A549 (cell line): ENCODE results near the gene PCDHGA12. TPM values are rescaled to one million over a fixed set of nuclear protein-coding genes. Genes with fewer than 3 reads are reported as not detected.
"Not testable (repeated sequence)": the region's sequence is repeated elsewhere in the genome, so short reads cannot be mapped to it uniquely, and the experiment has no call there.

Source experiments
- ATAC-seq, 2 experiments: fragments of 200-7000 bp in 1 of 2; fragments of >200 bp in 1 of 2; cut with Nextera tagmentation in 1 of 2; cut with Tn5 transposase in 1 of 2; 3 replicates each; pipeline versions ENCODE4 v1.8.0 to v1.9.1; 2018 to 2020; ENCODE audit warnings: mild to moderate bottlenecking in 1 of 2, moderate library complexity in 1 of 2
- CTCF ChIA-PET: fragments of 300-600 bp; sonication (Branson Sonifier 250); formaldehyde crosslinking; extraction: SDS; loops from one replicate; lab custom pipeline; 2021; ENCODE audit warnings: antibody characterized with exemption, inconsistent platforms; lab: Yijun Ruan, JAX
- POLR2A ChIA-PET: fragments of 350-600 bp; formaldehyde crosslinking; extraction: SDS; loops from one replicate; lab custom pipeline; 2021; ENCODE audit warnings: antibody characterized with exemption, inconsistent platforms; lab: Yijun Ruan, JAX
- DNase-seq, 2 experiments: peaks; one replicate each; pipeline versions ENCODE4 v3.0.0 to v3.0.0-alpha.2; 2011 to 2016; ENCODE audit warnings: low read depth in 1 of 2, low spot score in 1 of 2
- FAIRE-seq: peaks from 2 replicates; lab custom pipeline; 2011; peaks lifted over from hg19 to GRCh38; lab: Jason Lieb, UNC
- H3K27ac ChIP-seq, 2 experiments: fragments of >200 bp; sonication (Bioruptor Twin); formaldehyde crosslinking; 3 replicates each; pipeline ENCODE4 v1.5.1; 2016 to 2017
- H3K4me1 ChIP-seq: fragments of >200 bp; sonication (Bioruptor Twin); formaldehyde crosslinking; 3 replicates; pipeline ENCODE4 v1.6.1; 2016
- H3K4me2 ChIP-seq: fragments of >200 bp; sonication (Bioruptor Twin); formaldehyde crosslinking; 3 replicates; pipeline ENCODE4 v1.6.1; 2016
- H3K4me3 ChIP-seq: fragments of >200 bp; sonication (Bioruptor Twin); formaldehyde crosslinking; 3 replicates; pipeline ENCODE4 v1.5.1; 2016
- H3K9me3 ChIP-seq: fragments of >200 bp; sonication (Bioruptor Twin); formaldehyde crosslinking; 3 replicates; pipeline ENCODE4 v1.6.1; 2016
- CEBPB ChIP-seq, 2 experiments: fragments of >200 bp in 1 of 2; sonication (Bioruptor Twin) in 1 of 2; formaldehyde crosslinking in 1 of 2; IDR thresholded peaks; 2 replicates each; pipeline ENCODE4 v1.6.1; 2012 to 2016
- EHF ChIP-seq: fragments of 250-450 bp; sonication (Bioruptor Pico); IDR thresholded peaks from 2 replicates; pipeline ENCODE4 v1.5.0; 2020; ENCODE audit warnings: mild to moderate bottlenecking
- EP300 ChIP-seq, 2 experiments: fragments of >200 bp; sonication (Bioruptor Twin); formaldehyde crosslinking; IDR thresholded peaks; 2 replicates in 1 of 2; 3 replicates in 1 of 2; pipeline ENCODE4 v1.6.1; 2016 to 2017
- FOSB ChIP-seq: fragments of 250-450 bp; sonication (Bioruptor Pico); IDR thresholded peaks from 2 replicates; pipeline ENCODE4 v1.5.0; 2020; ENCODE audit warnings: mild to moderate bottlenecking, moderate library complexity
- FOSL2 ChIP-seq, 2 experiments: fragments of 450-650 bp in 1 of 2; fragments of >200 bp in 1 of 2; sonication (Bioruptor Twin) in 1 of 2; formaldehyde crosslinking; IDR thresholded peaks; 2 replicates each; pipeline versions ENCODE4 v1.5.0 to v1.6.1; 2016 to 2020; ENCODE audit warnings: mild to moderate bottlenecking in 1 of 2, moderate library complexity in 1 of 2
- FOXS1 ChIP-seq: fragments of 250-450 bp; sonication (Bioruptor Pico); IDR thresholded peaks from 2 replicates; pipeline ENCODE4 v1.5.0; 2020; ENCODE audit warnings: mild to moderate bottlenecking, moderate library complexity
- GATA3 ChIP-seq: IDR thresholded peaks from 2 replicates; pipeline ENCODE4 v1.6.1; 2012; ENCODE audit warnings: borderline replicate concordance
- HDAC2 ChIP-seq: fragments of 200-600 bp; sonication (generic); IDR thresholded peaks from 2 replicates; pipeline ENCODE4 v1.6.1; 2016
- HOXA7 ChIP-seq: fragments of 250-450 bp; sonication (Bioruptor Pico); IDR thresholded peaks from 2 replicates; pipeline ENCODE4 v1.5.0; 2020; ENCODE audit warnings: mild to moderate bottlenecking, moderate library complexity
- HOXB5 ChIP-seq: fragments of 250-450 bp; sonication (Bioruptor Pico); IDR thresholded peaks from 2 replicates; pipeline ENCODE4 v1.5.0; 2020; ENCODE audit warnings: mild to moderate bottlenecking, moderate library complexity
- KDM1A ChIP-seq: fragments of 200-600 bp; sonication (generic); IDR thresholded peaks from 2 replicates; pipeline ENCODE4 v1.6.1; 2016; ENCODE audit warnings: low read depth, mild to moderate bottlenecking
- MYC ChIP-seq: IDR thresholded peaks from 2 replicates; pipeline ENCODE4 v1.6.1; 2012; ENCODE audit warnings: mild to moderate bottlenecking, inconsistent platforms, low read length, improper control_type of control experiment, borderline replicate concordance
- NFE2L2 ChIP-seq: fragments of 150-350 bp; conservative IDR thresholded peaks from 2 replicates; pipeline ENCODE4 v1.6.1; 2014; ENCODE audit warnings: low read length
- NR3C1 ChIP-seq: fragments of >200 bp; sonication (Bioruptor Twin); formaldehyde crosslinking; IDR thresholded peaks from 3 replicates; pipeline ENCODE4 v1.6.1; 2017
- RAD21 ChIP-seq, 2 experiments: fragments of >200 bp in 1 of 2; sonication (Bioruptor Twin) in 1 of 2; formaldehyde crosslinking in 1 of 2; IDR thresholded peaks in 1 of 2; conservative IDR thresholded peaks in 1 of 2; 2 replicates in 1 of 2; 3 replicates in 1 of 2; pipeline ENCODE4 v1.6.1; 2012 to 2018; ENCODE audit warnings: inconsistent platforms in 1 of 2
- SMC3 ChIP-seq: fragments of >200 bp; sonication (Bioruptor Twin); formaldehyde crosslinking; IDR thresholded peaks from 3 replicates; pipeline ENCODE4 v1.6.1; 2018; ENCODE audit warnings: inconsistent platforms
- TP53 ChIP-seq: fragments of 250-450 bp; sonication (Bioruptor Pico); IDR thresholded peaks from 2 replicates; pipeline ENCODE4 v1.5.0; 2021; ENCODE audit warnings: mild to moderate bottlenecking, moderate library complexity
- ZC3H11A ChIP-seq: fragments of 450-650 bp; IDR thresholded peaks from 2 replicates; pipeline ENCODE4 v1.6.1; 2014; ENCODE audit warnings: antibody characterized with exemption, mild to moderate bottlenecking
- WGBS: methylation state at CpG from one replicate; pipeline ENCODE4 v1.1.6; 2017; ENCODE audit errors: missing lambda C conversion rate; 5-methylcytosine and 5-hydroxymethylcytosine counted together
- polyA plus RNA-seq, 4 experiments: library from polyadenylated mRNA; depleted of rRNA in 3 of 4; stranded (reverse); fragments of >200 nt; fragmentation: RNase III in 1 of 4; extraction: RNeasy Plus Mini Kit Qiagen cat#74134 plus additional on column Dnase treatment in 1 of 4; gene quantifications; 2 replicates in 3 of 4; 3 replicates in 1 of 4; pipeline ENCODE4 v1.2.3, GENCODE V29; 2011 to 2017
- TF ChIP-seq, protein P1 (sequence below): fragments of 450-650 bp; IDR thresholded peaks from 2 replicates; pipeline ENCODE4 v1.6.1; 2014; ENCODE audit warnings: antibody characterized with exemption
- TF ChIP-seq, protein P2 (sequence below): fragments of >200 bp; sonication (Bioruptor Twin); formaldehyde crosslinking; IDR thresholded peaks from 3 replicates; pipeline ENCODE4 v1.5.1; 2016
- TF ChIP-seq, protein P3 (sequence below): fragments of >200 bp; sonication (Bioruptor Twin); formaldehyde crosslinking; IDR thresholded peaks from 2 replicates; pipeline ENCODE4 v1.6.1; 2016

Gene PCDHGA12
- polyA plus RNA-seq, 2 of the 4 experiments (the other 2 are of a cell fraction), result 0.03 to 0.05 TPM

DNA sequence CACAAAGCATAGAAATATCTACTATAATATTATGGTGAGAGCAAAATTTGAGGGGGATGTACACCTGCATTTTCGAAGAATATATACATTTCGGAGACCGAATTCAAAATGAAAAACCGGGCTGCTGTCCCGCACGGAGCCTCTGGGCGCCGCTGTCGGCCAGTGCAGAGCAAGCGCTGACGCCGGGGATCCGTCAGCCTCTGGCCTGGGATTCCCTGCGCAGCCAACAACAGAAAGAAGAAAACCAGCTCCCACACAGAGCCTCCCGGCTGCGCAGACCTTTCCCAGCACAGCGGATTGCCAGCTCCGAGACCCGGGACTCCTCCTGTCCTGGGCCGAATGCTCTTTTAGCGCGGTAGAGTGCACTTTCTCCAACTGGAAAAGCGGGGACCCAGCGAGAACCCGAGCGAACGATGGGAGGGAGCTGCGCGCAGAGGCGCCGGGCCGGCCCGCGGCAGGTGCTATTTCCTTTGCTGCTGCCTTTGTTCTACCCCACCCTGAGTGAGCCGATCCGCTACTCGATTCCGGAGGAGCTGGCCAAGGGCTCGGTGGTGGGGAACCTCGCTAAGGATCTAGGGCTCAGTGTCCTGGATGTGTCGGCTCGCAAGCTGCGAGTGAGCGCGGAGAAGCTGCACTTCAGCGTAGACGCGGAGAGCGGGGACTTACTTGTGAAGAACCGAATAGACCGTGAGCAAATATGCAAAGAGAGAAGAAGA is 22.4 kb upstream of the PCDHGA12 start, which contains the start of gene PCDHGB6:
Gene PCDHGB6 (plus strand): TSS at position 232 of the 716 bp plus-strand sequence. CDS start 182 bp downstream, at position 414.
- WGBS, result 61% methylated on average over 35 of the region's 51 CpGs
- FAIRE-seq, H3K4me2 ChIP-seq, H3K4me1 ChIP-seq, H3K4me3 ChIP-seq, POLR2A ChIA-PET, H3K27ac ChIP-seq: not testable (repeated sequence)
- CTCF ChIA-PET, result interaction anchor here (1.3 to 1.5 kb wide), 3 partner anchors 9 to 156 kb away, joined by 4 to 5 read pairs (median 4); partner anchors contain the start of gene PCDHGA11
- peak in 1 of 2 experiments; percentile 80; a peak in 3 of 6 replicates for ATAC-seq
- peak in 1 of 2 experiments; percentile 13 for DNase-seq
- peaks cover 60% of the 10 kb centered on the region for H3K9me3 ChIP-seq
- TF ChIP-seq RAD21 (conservative IDR thresholded peaks at IDR 0.05 in 1 of 2, IDR thresholded peaks at IDR 0.05 in 1 of 2), result peak in 1 of 2 experiments; percentile 27; a peak in 2 of 5 replicates

DNA sequence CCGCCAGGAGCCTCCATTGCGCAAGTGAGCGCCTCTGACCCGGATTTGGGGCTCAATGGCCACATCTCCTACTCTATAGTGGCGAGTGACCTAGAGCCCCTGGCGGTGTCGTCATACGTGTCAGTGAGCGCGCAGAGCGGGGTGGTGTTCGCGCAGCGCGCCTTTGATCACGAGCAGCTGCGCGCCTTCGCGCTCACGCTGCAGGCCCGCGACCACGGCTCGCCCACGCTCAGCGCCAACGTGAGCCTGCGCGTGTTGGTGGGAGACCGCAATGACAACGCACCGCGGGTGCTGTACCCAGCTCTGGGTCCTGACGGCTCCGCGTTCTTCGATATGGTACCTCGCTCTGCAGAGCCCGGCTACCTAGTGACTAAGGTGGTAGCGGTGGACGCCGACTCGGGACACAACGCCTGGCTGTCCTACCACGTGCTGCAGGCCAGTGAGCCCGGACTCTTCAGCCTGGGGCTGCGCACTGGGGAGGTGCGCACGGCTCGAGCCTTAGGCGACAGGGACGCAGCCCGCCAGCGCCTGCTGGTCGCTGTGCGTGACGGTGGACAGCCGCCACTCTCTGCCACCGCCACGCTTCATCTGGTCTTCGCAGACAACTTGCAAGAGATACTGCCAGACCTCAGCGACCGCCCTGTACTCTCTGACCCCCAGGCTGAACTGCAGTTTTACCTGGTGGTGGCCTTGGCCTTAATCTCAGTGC is 20.6 kb upstream of the PCDHGA12 start:
- H3K4me2 ChIP-seq, result no peak overlapping the region
- H3K4me3 ChIP-seq, result no peak overlapping the region
- WGBS, result 87% methylated on average over 61 of the region's 64 CpGs
- peaks cover 50% of the 10 kb centered on the region for H3K9me3 ChIP-seq
- ATAC-seq, result no peak
- no peak overlapping the region for H3K27ac ChIP-seq
- no peaks in the 10 kb centered on the region for H3K4me1 ChIP-seq
- no peak for TF ChIP-seq HOXB5 (CRISPR knock-in tag)
- no peak for TF ChIP-seq HOXA7
- no peak for TF ChIP-seq FOSL2 (IDR thresholded peaks at IDR 0.05)
- TF ChIP-seq FOSL2 (CRISPR knock-in tag; IDR thresholded peaks at IDR 0.05), result no peak
- TF ChIP-seq GATA3, result no peak
- TF ChIP-seq NFE2L2, result no peak
- TF ChIP-seq, protein P1, sequence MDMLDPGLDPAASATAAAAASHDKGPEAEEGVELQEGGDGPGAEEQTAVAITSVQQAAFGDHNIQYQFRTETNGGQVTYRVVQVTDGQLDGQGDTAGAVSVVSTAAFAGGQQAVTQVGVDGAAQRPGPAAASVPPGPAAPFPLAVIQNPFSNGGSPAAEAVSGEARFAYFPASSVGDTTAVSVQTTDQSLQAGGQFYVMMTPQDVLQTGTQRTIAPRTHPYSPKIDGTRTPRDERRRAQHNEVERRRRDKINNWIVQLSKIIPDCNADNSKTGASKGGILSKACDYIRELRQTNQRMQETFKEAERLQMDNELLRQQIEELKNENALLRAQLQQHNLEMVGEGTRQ, result no peak
- TF ChIP-seq TP53 (CRISPR knock-in tag), result no peak
- TF ChIP-seq NR3C1, result no peak
- TF ChIP-seq ZC3H11A, result no peak
- no peak for TF ChIP-seq KDM1A
- TF ChIP-seq EP300 (IDR thresholded peaks at IDR 0.05), result no peak
- TF ChIP-seq, protein P2, sequence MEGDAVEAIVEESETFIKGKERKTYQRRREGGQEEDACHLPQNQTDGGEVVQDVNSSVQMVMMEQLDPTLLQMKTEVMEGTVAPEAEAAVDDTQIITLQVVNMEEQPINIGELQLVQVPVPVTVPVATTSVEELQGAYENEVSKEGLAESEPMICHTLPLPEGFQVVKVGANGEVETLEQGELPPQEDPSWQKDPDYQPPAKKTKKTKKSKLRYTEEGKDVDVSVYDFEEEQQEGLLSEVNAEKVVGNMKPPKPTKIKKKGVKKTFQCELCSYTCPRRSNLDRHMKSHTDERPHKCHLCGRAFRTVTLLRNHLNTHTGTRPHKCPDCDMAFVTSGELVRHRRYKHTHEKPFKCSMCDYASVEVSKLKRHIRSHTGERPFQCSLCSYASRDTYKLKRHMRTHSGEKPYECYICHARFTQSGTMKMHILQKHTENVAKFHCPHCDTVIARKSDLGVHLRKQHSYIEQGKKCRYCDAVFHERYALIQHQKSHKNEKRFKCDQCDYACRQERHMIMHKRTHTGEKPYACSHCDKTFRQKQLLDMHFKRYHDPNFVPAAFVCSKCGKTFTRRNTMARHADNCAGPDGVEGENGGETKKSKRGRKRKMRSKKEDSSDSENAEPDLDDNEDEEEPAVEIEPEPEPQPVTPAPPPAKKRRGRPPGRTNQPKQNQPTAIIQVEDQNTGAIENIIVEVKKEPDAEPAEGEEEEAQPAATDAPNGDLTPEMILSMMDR, result no peak
- no peak for TF ChIP-seq HDAC2
- TF ChIP-seq CEBPB (IDR thresholded peaks at IDR 0.05), result no peak
- TF ChIP-seq EHF (CRISPR knock-in tag), result no peak
- no peak for TF ChIP-seq SMC3
- TF ChIP-seq FOXS1, result no peak
- TF ChIP-seq FOSB (CRISPR knock-in tag), result no peak
- TF ChIP-seq, protein P3, sequence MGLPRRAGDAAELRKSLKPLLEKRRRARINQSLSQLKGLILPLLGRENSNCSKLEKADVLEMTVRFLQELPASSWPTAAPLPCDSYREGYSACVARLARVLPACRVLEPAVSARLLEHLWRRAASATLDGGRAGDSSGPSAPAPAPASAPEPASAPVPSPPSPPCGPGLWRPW, result no peak
- TF ChIP-seq MYC, result no peak
- ChIA-PET POLR2A (no interaction called here), CTCF (no interaction called here)
- FAIRE-seq, result no peak
- DNase-seq, result no peak
